Measurements from ENCODE around the gene ELOVL3. TPM values are rescaled to one million over a fixed set of nuclear protein-coding genes. Genes with fewer than 3 reads are reported as not detected.

ELOVL3 gene
- total and polyA plus RNA-seq, 8 donors, result 0.12 to 0.92 (median 0.58) TPM

DNA sequence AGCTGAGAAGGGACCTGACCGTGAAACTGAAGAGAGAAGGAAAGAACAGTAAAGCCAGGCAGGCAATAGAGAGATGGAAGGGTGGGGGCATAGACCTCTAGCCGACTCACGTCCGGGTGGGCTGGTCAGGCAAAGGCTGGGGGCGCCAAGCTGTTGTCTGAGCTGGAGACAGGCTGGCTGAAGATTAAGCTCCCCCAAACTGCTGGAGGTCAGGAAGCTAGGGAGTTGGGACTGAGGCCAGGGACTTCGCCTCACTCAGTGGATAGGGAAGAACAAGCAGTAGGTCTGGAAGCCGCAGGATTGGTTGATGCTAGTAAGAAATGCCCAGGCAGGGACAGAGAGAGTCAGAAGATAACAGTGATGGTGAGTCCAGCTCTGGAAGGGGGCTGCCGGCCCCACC is 9.9 kb downstream of the ELOVL3 start:
- H3K27ac ChIP-seq, result no peak overlapping the region
- intact Hi-C loops (cut with DNase I), result loop anchor here in 1 of 2 donors (10.0 kb wide), 1 partner anchor 119 kb away; no protein-coding TSS in a partner anchor
- ATAC-seq (no peak), DNase-seq (peak in 1 of 4 donors; percentile 41)
- TF ChIP-seq, protein P1, sequence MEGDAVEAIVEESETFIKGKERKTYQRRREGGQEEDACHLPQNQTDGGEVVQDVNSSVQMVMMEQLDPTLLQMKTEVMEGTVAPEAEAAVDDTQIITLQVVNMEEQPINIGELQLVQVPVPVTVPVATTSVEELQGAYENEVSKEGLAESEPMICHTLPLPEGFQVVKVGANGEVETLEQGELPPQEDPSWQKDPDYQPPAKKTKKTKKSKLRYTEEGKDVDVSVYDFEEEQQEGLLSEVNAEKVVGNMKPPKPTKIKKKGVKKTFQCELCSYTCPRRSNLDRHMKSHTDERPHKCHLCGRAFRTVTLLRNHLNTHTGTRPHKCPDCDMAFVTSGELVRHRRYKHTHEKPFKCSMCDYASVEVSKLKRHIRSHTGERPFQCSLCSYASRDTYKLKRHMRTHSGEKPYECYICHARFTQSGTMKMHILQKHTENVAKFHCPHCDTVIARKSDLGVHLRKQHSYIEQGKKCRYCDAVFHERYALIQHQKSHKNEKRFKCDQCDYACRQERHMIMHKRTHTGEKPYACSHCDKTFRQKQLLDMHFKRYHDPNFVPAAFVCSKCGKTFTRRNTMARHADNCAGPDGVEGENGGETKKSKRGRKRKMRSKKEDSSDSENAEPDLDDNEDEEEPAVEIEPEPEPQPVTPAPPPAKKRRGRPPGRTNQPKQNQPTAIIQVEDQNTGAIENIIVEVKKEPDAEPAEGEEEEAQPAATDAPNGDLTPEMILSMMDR (IDR thresholded peaks at IDR 0.05), result no peak
- H3K36me3 ChIP-seq, result no peaks in the 10 kb centered on the region
- peaks cover 8 to 91% of the 10 kb centered on the region in 2 donors for H3K27me3 ChIP-seq
- no peak overlapping the region for H3K4me3 ChIP-seq
- peaks cover 4 to 18% of the 10 kb centered on the region in 2 donors for H3K4me1 ChIP-seq
- no peaks in the 10 kb centered on the region for H3K9me3 ChIP-seq

DNA sequence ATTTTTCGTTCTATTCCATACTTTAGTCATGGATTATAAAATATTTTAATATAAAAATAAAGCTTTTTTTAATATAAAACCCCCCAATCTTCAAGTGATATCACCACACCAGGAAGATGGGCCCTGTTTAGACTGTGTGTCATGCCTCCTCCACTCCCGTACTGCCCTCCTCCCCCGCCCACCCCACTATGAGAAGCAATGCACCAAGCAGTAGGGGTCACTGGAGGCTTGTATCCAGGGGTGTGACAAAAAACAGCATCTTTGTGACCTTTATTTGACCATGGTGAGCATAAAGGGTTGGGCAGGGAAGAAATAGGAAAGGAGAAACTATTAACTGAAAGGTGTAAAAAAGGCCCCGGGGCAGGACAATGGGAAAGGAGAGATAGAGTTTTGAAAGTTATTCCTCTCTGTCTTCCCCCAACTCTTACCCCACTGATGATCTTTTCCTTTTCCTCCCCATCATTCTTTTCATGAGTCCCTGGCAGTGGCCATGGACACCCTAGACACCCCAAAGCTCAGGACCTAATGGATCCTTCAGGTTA is 11.7 kb downstream of the ELOVL3 start:
- Histone ChIP-seq H3K27me3 (peaks cover 0 to 89% of the 10 kb centered on the region in 2 donors), H3K36me3 (no peaks in the 10 kb centered on the region), H3K4me1 (peaks cover 13 to 22% of the 10 kb centered on the region in 2 donors), H3K4me3 (no peak overlapping the region), H3K27ac (no peak overlapping the region), H3K9me3 (no peaks in the 10 kb centered on the region)
- DNase-seq, result no peak
- TF ChIP-seq, protein P1 (IDR thresholded peaks at IDR 0.05), result no peak
- ATAC-seq, result no peak
- intact Hi-C loops (cut with DNase I), result loop anchor here in 1 of 2 donors (10.0 kb wide), 1 partner anchor 117 kb away; no protein-coding TSS in a partner anchor

DNA sequence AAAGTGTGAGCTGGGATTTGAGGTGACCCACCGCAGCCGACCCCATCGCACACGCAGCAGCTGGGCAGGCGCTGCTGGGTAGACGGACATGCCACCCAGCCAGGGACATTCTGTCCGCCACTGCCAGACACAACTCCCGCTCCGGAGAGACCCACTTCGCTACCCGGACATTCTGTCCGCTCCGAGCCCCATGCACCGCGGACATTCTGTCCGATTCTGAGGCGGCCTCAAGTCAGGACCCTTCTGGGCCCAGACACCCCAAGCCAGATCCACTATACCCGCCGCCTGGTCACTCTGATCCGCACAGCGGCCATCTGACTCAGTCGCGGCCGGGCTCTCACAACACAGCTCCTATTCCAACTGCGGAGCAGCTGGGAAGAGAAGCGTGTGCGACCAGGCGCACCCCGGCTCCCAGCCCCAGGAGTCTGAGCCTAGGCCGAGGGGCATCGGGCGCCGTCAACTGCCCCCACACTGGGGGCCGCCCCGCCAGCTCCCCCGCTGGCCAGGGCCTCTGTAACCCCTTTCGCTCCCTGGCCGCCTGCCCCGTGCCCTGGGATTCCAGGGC is 14.4 kb downstream of the ELOVL3 start:
- DNase-seq (peak in 1 of 4 donors; percentile 16), ATAC-seq (no peak)
- Histone ChIP-seq H3K27ac (no peak overlapping the region), H3K4me1 (peaks cover 13 to 27% of the 10 kb centered on the region in 2 donors), H3K4me3 (peak overlapping the region; percentile 48 to 54), H3K36me3 (no peaks in the 10 kb centered on the region), H3K9me3 (no peaks in the 10 kb centered on the region), H3K27me3 (peaks cover 0 to 66% of the 10 kb centered on the region in 2 donors)
- TF ChIP-seq, protein P1 (IDR thresholded peaks at IDR 0.05), result no peak
- intact Hi-C loops (cut with DNase I), result no loop called here

- Histone ChIP-seq H3K4me1 (peaks cover 13 to 29% of the 10 kb centered on the region in 2 donors), H3K4me3 (peak overlapping the region; percentile 48 to 54), H3K27me3 (peaks cover 0 to 61% of the 10 kb centered on the region in 2 donors), H3K36me3 (no peaks in the 10 kb centered on the region), H3K9me3 (no peaks in the 10 kb centered on the region), H3K27ac (no peak overlapping the region)
- intact Hi-C loops (cut with DNase I), result no loop called here
- DNase-seq (no peak), ATAC-seq (no peak)
- TF ChIP-seq, protein P1 (IDR thresholded peaks at IDR 0.05), result no peak
Observed at GRCh38 chr10:102241032-102241443, 14.9 kb downstream of the ELOVL3 start.

DNA sequence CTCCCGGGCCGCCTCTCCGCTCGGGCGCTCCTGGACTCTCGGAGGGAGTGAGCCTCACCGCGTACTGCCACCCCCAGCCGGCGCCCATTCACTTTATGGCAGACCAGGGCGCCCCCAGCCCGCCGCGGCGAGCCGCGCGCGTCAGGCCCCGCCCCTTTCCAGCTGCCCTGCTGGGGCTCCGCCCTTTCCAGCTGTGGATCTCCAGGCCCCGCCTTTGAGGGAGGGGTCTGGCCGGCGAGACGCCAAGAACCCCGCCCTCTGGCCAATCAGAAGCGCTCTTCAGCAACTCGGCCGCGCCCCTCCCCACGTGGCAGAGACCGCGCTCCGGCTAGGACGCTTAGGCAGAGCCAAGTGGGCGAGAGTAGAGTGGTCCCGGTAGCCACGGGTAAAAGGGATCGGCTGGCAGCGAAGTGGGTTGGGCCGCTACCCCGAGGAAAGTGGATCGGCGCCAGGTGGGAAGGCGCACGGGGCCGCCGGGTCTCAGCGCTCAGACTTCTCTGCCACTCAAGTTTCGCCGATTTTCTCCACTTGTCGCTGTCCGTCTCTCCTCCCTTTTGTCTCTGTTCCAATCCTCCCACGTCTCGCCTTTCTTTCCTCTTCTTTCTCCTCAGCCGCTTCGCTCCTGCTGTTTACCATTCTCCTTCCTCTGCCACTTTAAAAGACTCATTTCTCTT is 15.5 kb downstream of the ELOVL3 start, which contains the start of gene PITX3:
TSS of gene PITX3 (minus strand) at position 69 of the 674 bp plus-strand sequence. CDS start 9,432 bp downstream, outside the sequence.
- DNase-seq (peak; percentile 93 to 97 (median 95)), ATAC-seq (peak; percentile 74)
- TF ChIP-seq, protein P1 (IDR thresholded peaks at IDR 0.05), result no peak
- H3K4me1 ChIP-seq, result peaks cover 18 to 35% of the 10 kb centered on the region in 2 donors
- H3K27me3 ChIP-seq, result peaks cover 0 to 56% of the 10 kb centered on the region in 2 donors
- no peaks in the 10 kb centered on the region for H3K36me3 ChIP-seq
- H3K27ac ChIP-seq, result no peak within 1 kb of the TSS
- intact Hi-C loops (cut with DNase I), result no loop called here
- no peaks in the 10 kb centered on the region for H3K9me3 ChIP-seq
- peak within 1 kb of the TSS; percentile 48 to 54 for H3K4me3 ChIP-seq
